Measurements from ENCODE around the gene CPO.

Gene CPO

GRCh38 chr2:206974551-206974950, 35.2 kb downstream of the CPO start:
- no peak for DNase-seq (ENCODE audit: low read depth)

- no peak for DNase-seq (ENCODE audit: low read depth)
Measured at GRCh38 chr2:206978746-206979145, 39.4 kb downstream of the CPO start.

- no peak for DNase-seq (ENCODE audit: low read depth)
Measured at GRCh38 chr2:206979365-206979764, 40.0 kb downstream of the CPO start.

GRCh38 chr2:206979922-206980321, 40.6 kb downstream of the CPO start:
- DNase-seq (ENCODE audit: low read depth) = no peak

GRCh38 chr2:206980413-206980812, 41.1 kb downstream of the CPO start:
- DNase-seq (ENCODE audit: low read depth) = no peak

GRCh38 chr2:206981086-206981674, 41.9 kb downstream of the CPO start:
- DNase-seq (ENCODE audit: low read depth) = no peak

GRCh38 chr2:206981739-206982340, 42.5 kb downstream of the CPO start:
- peak; percentile 62 for DNase-seq (ENCODE audit: low read depth)

GRCh38 chr2:206982360-206982955, 43.1 kb downstream of the CPO start:
- DNase-seq (ENCODE audit: low read depth) = no peak

GRCh38 chr2:206983161-206983859, 44.0 kb downstream of the CPO start:
- no peak for DNase-seq (ENCODE audit: low read depth)

GRCh38 chr2:206984206-206984605, 44.9 kb downstream of the CPO start:
- no peak for DNase-seq (ENCODE audit: low read depth)

- no peak for DNase-seq (ENCODE audit: low read depth)
Measured at GRCh38 chr2:206986943-206987342, 47.6 kb downstream of the CPO start.

- DNase-seq (ENCODE audit: low read depth) = no peak
Measured at GRCh38 chr2:206987810-206988209, 48.5 kb downstream of the CPO start.

GRCh38 chr2:206988884-206989283, 49.6 kb downstream of the CPO start:
- DNase-seq (ENCODE audit: low read depth) = no peak

- no peak for DNase-seq (ENCODE audit: low read depth)
Measured at GRCh38 chr2:206989311-206989710, 50.0 kb downstream of the CPO start.

GRCh38 chr2:206990360-206990759, 51.0 kb downstream of the CPO start:
- no peak for DNase-seq (ENCODE audit: low read depth)

- no peak for DNase-seq (ENCODE audit: low read depth)
Measured at GRCh38 chr2:206991070-206991469, 51.8 kb downstream of the CPO start.

GRCh38 chr2:206993396-206993911, 54.1 kb downstream of the CPO start:
- no peak for DNase-seq (ENCODE audit: low read depth)

- no peak for DNase-seq (ENCODE audit: low read depth)
Measured at GRCh38 chr2:206993964-206994363, 54.6 kb downstream of the CPO start.

GRCh38 chr2:206996556-206997065, 57.3 kb downstream of the CPO start:
- no peak for DNase-seq (ENCODE audit: low read depth)

- DNase-seq (ENCODE audit: low read depth) = no peak
Measured at GRCh38 chr2:207008105-207008990, 69.0 kb downstream of the CPO start.

- DNase-seq (ENCODE audit: low read depth) = no peak
Measured at GRCh38 chr2:207012461-207012860, 73.1 kb downstream of the CPO start.

- DNase-seq (ENCODE audit: low read depth) = no peak
Measured at GRCh38 chr2:207014424-207014823, 75.1 kb downstream of the CPO start.
